ENCODE data around the gene SIAH1. TPM values are rescaled to one million over a fixed set of nuclear protein-coding genes. Genes with fewer than 3 reads are reported as not detected.

Gene SIAH1
- total RNA-seq, 2 donors from 2014 or later = 15.2 to 16.1 TPM

- no peaks in the 10 kb centered on the region for H3K9me3 ChIP-seq
- TF ChIP-seq, protein P1, sequence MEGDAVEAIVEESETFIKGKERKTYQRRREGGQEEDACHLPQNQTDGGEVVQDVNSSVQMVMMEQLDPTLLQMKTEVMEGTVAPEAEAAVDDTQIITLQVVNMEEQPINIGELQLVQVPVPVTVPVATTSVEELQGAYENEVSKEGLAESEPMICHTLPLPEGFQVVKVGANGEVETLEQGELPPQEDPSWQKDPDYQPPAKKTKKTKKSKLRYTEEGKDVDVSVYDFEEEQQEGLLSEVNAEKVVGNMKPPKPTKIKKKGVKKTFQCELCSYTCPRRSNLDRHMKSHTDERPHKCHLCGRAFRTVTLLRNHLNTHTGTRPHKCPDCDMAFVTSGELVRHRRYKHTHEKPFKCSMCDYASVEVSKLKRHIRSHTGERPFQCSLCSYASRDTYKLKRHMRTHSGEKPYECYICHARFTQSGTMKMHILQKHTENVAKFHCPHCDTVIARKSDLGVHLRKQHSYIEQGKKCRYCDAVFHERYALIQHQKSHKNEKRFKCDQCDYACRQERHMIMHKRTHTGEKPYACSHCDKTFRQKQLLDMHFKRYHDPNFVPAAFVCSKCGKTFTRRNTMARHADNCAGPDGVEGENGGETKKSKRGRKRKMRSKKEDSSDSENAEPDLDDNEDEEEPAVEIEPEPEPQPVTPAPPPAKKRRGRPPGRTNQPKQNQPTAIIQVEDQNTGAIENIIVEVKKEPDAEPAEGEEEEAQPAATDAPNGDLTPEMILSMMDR (IDR thresholded peaks at IDR 0.05) = no peak
- no peak for TF ChIP-seq POLR2A (IDR thresholded peaks at IDR 0.05)
- peak in 1 of 4 donors; percentile 12 for DNase-seq
- H3K4me3 ChIP-seq = no peak overlapping the region
- ATAC-seq = no peak
- 17 to 36% methylated on average over 2 of the region's 2 CpGs for WGBS, 2 donors
- intact Hi-C loops (cut with DNase I) = no loop called here
- H3K4me1 ChIP-seq = no peaks in the 10 kb centered on the region
- no peaks in the 10 kb centered on the region for H3K27me3 ChIP-seq
- H3K27ac ChIP-seq = no peak overlapping the region
- H3K36me3 ChIP-seq (replicated peaks in 1 of 2; ENCODE audit: insufficient read depth in 1 of 2, low read depth in 2 of 2) = no peaks in the 10 kb centered on the region
These were observed 46.9 kb upstream of the SIAH1 start for GRCh38 chr16:48432136-48432535.

DNA sequence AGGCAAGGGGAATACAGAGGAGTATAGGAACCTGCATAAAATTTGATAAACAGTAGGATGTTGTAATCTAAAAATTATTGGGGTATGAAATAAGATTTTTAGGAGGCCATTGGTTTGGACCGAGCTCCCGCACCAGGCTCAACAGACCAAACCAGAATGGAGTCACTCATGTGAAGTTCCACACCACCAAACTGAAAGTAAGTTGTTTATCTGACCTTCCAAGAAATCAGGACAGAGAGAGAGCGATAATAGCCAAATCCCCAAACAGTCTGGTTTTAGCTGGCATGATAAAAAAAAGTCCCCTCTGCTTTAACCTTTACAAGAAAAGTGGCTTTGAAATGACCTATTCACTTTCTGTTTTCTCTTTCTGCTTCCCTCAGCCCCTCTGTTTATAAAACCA, 45.7 kb upstream of the SIAH1 start:
- Histone ChIP-seq H3K36me3 (replicated peaks in 1 of 2; ENCODE audit: insufficient read depth in 1 of 2, low read depth in 2 of 2) (no peaks in the 10 kb centered on the region), H3K27ac (no peak overlapping the region), H3K9me3 (no peaks in the 10 kb centered on the region), H3K4me1 (no peaks in the 10 kb centered on the region), H3K27me3 (no peaks in the 10 kb centered on the region), H3K4me3 (no peak overlapping the region)
- TF ChIP-seq POLR2A (IDR thresholded peaks at IDR 0.05) = no peak
- TF ChIP-seq, protein P1 (IDR thresholded peaks at IDR 0.05) = no peak
- DNase-seq (no peak), ATAC-seq (no peak)
- WGBS, 2 donors = 87 to 90% methylated on average over 3 of the region's 3 CpGs
- intact Hi-C loops (cut with DNase I) = no loop called here

GRCh38 chr16:48426244-48427141, 41.3 kb upstream of the SIAH1 start:
- no peaks in the 10 kb centered on the region for H3K27me3 ChIP-seq
- intact Hi-C loops (cut with DNase I) = loop anchor here (10.0 kb wide), 1 partner anchor 68 kb away; no protein-coding TSS in a partner anchor
- no peaks in the 10 kb centered on the region for H3K36me3 ChIP-seq (replicated peaks in 1 of 2; ENCODE audit: insufficient read depth in 1 of 2, low read depth in 2 of 2)
- DNase-seq (no peak), ATAC-seq (no peak)
- no peaks in the 10 kb centered on the region for H3K9me3 ChIP-seq
- no peak overlapping the region for H3K27ac ChIP-seq
- WGBS, 2 donors = 68 to 84% methylated on average over 2 of the region's 2 CpGs
- no peaks in the 10 kb centered on the region for H3K4me1 ChIP-seq
- TF ChIP-seq POLR2A (IDR thresholded peaks at IDR 0.05) = no peak
- TF ChIP-seq, protein P1 (IDR thresholded peaks at IDR 0.05) = no peak
- H3K4me3 ChIP-seq = no peak overlapping the region

- TF ChIP-seq POLR2A (IDR thresholded peaks at IDR 0.05) = no peak
- TF ChIP-seq, protein P1 (IDR thresholded peaks at IDR 0.05) = no peak
- Histone ChIP-seq H3K9me3 (no peaks in the 10 kb centered on the region), H3K27ac (no peak overlapping the region), H3K27me3 (no peaks in the 10 kb centered on the region), H3K4me3 (no peak overlapping the region), H3K36me3 (replicated peaks in 1 of 2; ENCODE audit: insufficient read depth in 1 of 2, low read depth in 2 of 2) (no peaks in the 10 kb centered on the region), H3K4me1 (no peaks in the 10 kb centered on the region)
- 61 to 74% methylated on average over 2 of the region's 2 CpGs for WGBS, 2 donors
- intact Hi-C loops (cut with DNase I) = loop anchor here (10.0 kb wide), 1 partner anchor 72 kb away; no protein-coding TSS in a partner anchor
- DNase-seq (no peak), ATAC-seq (no peak)
These were observed 37.3 kb upstream of the SIAH1 start for GRCh38 chr16:48422537-48422936.

Measured in body of pancreas (tissue), 4 donors.